Activated CD8-positive, alpha-beta T cell treated with anti-CD3 and anti-CD28 coated beads for 36 hours (primary cell): ENCODE results near the gene TNNT2. TPM values are rescaled to one million over a fixed set of nuclear protein-coding genes. Genes with fewer than 3 reads are reported as not detected.

Experiments
- ATAC-seq: fragments of 200-7000 bp; cut with Tn5 transposase; one replicate; pipeline ENCODE4 v1.10.0; 2021; ENCODE audit warnings: mild to moderate bottlenecking, moderate library complexity
- CTCF ChIA-PET: fragments of 350-600 bp; sonication (Branson Sonifier 250); formaldehyde crosslinking; loops from one replicate; lab custom pipeline; 2021; ENCODE audit warnings: antibody characterized with exemption; lab: Charles Lee
- POLR2A ChIA-PET: fragments of 350-600 bp; sonication (Branson Sonifier 250); formaldehyde crosslinking; loops from one replicate; lab custom pipeline; 2021; ENCODE audit warnings: antibody characterized with exemption; lab: Charles Lee
- DNase-seq: peaks from one replicate; pipeline ENCODE4 v3.0.0-alpha.2; 2020
- H3K27ac Mint-ChIP-seq: one replicate; pipeline ENCODE4 v1.8.0; 2021; ENCODE audit warnings: mild to moderate bottlenecking, mixed read lengths
- H3K27me3 Mint-ChIP-seq: one replicate; pipeline ENCODE4 v1.8.0; 2021; ENCODE audit warnings: mixed read lengths
- H3K36me3 Mint-ChIP-seq: one replicate; pipeline ENCODE4 v1.8.0; 2021; ENCODE audit warnings: low read depth, mixed read lengths
- H3K4me1 Mint-ChIP-seq: one replicate; pipeline ENCODE4 v1.8.0; 2021; ENCODE audit warnings: low read depth, mixed read lengths
- H3K4me3 Mint-ChIP-seq: one replicate; pipeline ENCODE4 v1.8.0; 2021; ENCODE audit warnings: mild to moderate bottlenecking, moderate library complexity, mixed read lengths
- H3K9me3 Mint-ChIP-seq: one replicate; pipeline ENCODE4 v1.8.0; 2021; ENCODE audit warnings: mixed read lengths
- CTCF ChIP-seq: fragments of 200-600 bp; IDR thresholded peaks from one replicate; pipeline ENCODE4 v1.8.0; 2022; ENCODE audit warnings: antibody characterized with exemption, mild to moderate bottlenecking
- intact Hi-C: fragments of 100-400 bp; cut with micrococcal nuclease; formaldehyde crosslinking; loops from one replicate; pipeline ENCODE4 v1.10.0; 2022
- total RNA-seq, 2 experiments: library from RNA; stranded (reverse); gene quantifications; one replicate each; pipeline ENCODE4 v1.2.3, GENCODE V29; 2021

TNNT2 gene
- total RNA-seq, 2 experiments from 2014 or later = not detected

- Mint-ChIP-seq H3K9me3 (no peaks in the 10 kb centered on the region), H3K27me3 (peaks cover 1% of the 10 kb centered on the region), H3K4me3 (no peak overlapping the region), H3K27ac (no peak overlapping the region), H3K36me3 (no peaks in the 10 kb centered on the region), H3K4me1 (no peaks in the 10 kb centered on the region)
- DNase-seq = no peak
- POLR2A ChIA-PET = interaction anchor here (0.6 kb wide), 1 partner anchor 17 kb away, joined by 3 read pairs; no protein-coding TSS in a partner anchor
- no peak for ATAC-seq
- intact Hi-C loops = no loop called here
- CTCF ChIA-PET = interaction anchor here (1.1 kb wide), 1 partner anchor 20 kb away, joined by 3 read pairs; no protein-coding TSS in a partner anchor
- TF ChIP-seq CTCF = no peak
Measured at GRCh38 chr1:201391651-201392511, 14.4 kb upstream of the TNNT2 start.

GRCh38 chr1:201391225-201391624 lies 13.7 kb upstream of the TNNT2 start:
- ATAC-seq = no peak
- POLR2A ChIA-PET = no interaction called here
- peaks cover 1% of the 10 kb centered on the region for H3K27me3 Mint-ChIP-seq
- DNase-seq = no peak
- intact Hi-C loops = no loop called here
- no peak overlapping the region for H3K27ac Mint-ChIP-seq
- H3K4me1 Mint-ChIP-seq = no peaks in the 10 kb centered on the region
- CTCF ChIA-PET = no interaction called here
- TF ChIP-seq CTCF = no peak
- H3K36me3 Mint-ChIP-seq = no peaks in the 10 kb centered on the region
- no peak overlapping the region for H3K4me3 Mint-ChIP-seq
- no peaks in the 10 kb centered on the region for H3K9me3 Mint-ChIP-seq

GRCh38 chr1:201389051-201389450 lies 11.6 kb upstream of the TNNT2 start:
- ATAC-seq (no peak), DNase-seq (no peak)
- ChIA-PET CTCF (interaction anchor here (0.7 to 1.0 kb wide), 2 partner anchors 26 to 52 kb away, joined by 3 read pairs; no protein-coding TSS in a partner anchor), POLR2A (interaction anchor here (0.6 kb wide), 1 partner anchor 48 kb away, joined by 3 read pairs; no protein-coding TSS in a partner anchor)
- H3K27ac Mint-ChIP-seq = no peak overlapping the region
- no peak overlapping the region for H3K4me3 Mint-ChIP-seq
- intact Hi-C loops = no loop called here
- H3K36me3 Mint-ChIP-seq = no peaks in the 10 kb centered on the region
- no peak for TF ChIP-seq CTCF
- no peaks in the 10 kb centered on the region for H3K9me3 Mint-ChIP-seq
- H3K4me1 Mint-ChIP-seq = no peaks in the 10 kb centered on the region
- peaks cover 3% of the 10 kb centered on the region for H3K27me3 Mint-ChIP-seq

GRCh38 chr1:201386208-201386607 lies 8.7 kb upstream of the TNNT2 start:
- CTCF ChIA-PET = interaction anchor here (0.8 to 3.4 kb wide), 12 partner anchors 10 to 132 kb away, joined by 3 to 20 read pairs (median 4); no protein-coding TSS in a partner anchor
- intact Hi-C loops = no loop called here
- POLR2A ChIA-PET = no interaction called here
- no peaks in the 10 kb centered on the region for H3K36me3 Mint-ChIP-seq
- H3K9me3 Mint-ChIP-seq = no peaks in the 10 kb centered on the region
- DNase-seq = no peak
- no peak for ATAC-seq
- no peak overlapping the region for H3K4me3 Mint-ChIP-seq
- no peak for TF ChIP-seq CTCF
- no peaks in the 10 kb centered on the region for H3K4me1 Mint-ChIP-seq
- H3K27me3 Mint-ChIP-seq = peaks cover 3% of the 10 kb centered on the region
- no peak overlapping the region for H3K27ac Mint-ChIP-seq
